Erythroblast (primary cell): Measurements from ENCODE around the gene NLRC5.

Experiments
- DNase-seq, 2 experiments: peaks; one replicate each; lab custom pipeline; 2025; lab: John Stamatoyannopoulos, UW
- GATA1 ChIP-seq: IDR thresholded peaks from 2 replicates; pipeline ENCODE4 v1.6.1; 2011; ENCODE audit warnings: low read depth, mild to moderate bottlenecking, control low read depth, low read length, moderate library complexity
- POLR2A ChIP-seq: IDR thresholded peaks from 2 replicates; pipeline ENCODE4 v1.6.1; 2011; ENCODE audit warnings: mild to moderate bottlenecking, low read length

Gene NLRC5

GRCh38 chr16:56988948-56989945 lies at the start of gene NLRC5:
Gene NLRC5 (plus strand): TSS chr16:56989557. CDS start chr16:57020713, 31,156 bp downstream.
- TF ChIP-seq POLR2A (peak; percentile 59), GATA1 (no peak)
- DNase-seq, result peak; percentile 82 to 85

- DNase-seq, result no peak
- TF ChIP-seq POLR2A (no peak), GATA1 (no peak)
Measured at GRCh38 chr16:56939801-56940200, 49.6 kb upstream of the NLRC5 start.

- TF ChIP-seq POLR2A, result no peak
- no peak for TF ChIP-seq GATA1
- no peak for DNase-seq
Measured at GRCh38 chr16:56941092-56941491, 48.3 kb upstream of the NLRC5 start.

- DNase-seq, result no peak
- no peak for TF ChIP-seq POLR2A
- no peak for TF ChIP-seq GATA1
Measured at GRCh38 chr16:56941856-56942331, 47.5 kb upstream of the NLRC5 start.

- TF ChIP-seq GATA1 (no peak), POLR2A (no peak)
- no peak for DNase-seq
Measured at GRCh38 chr16:56943761-56944375, 45.5 kb upstream of the NLRC5 start.

GRCh38 chr16:56944954-56945839 lies 44.2 kb upstream of the NLRC5 start:
- no peak for DNase-seq
- TF ChIP-seq GATA1 (no peak), POLR2A (no peak)

GRCh38 chr16:56945847-56946527 lies 43.4 kb upstream of the NLRC5 start:
- TF ChIP-seq GATA1, result no peak
- TF ChIP-seq POLR2A, result no peak
- no peak for DNase-seq

- no peak for TF ChIP-seq POLR2A
- no peak for TF ChIP-seq GATA1
- no peak for DNase-seq
Measured at GRCh38 chr16:56946767-56947603, 42.4 kb upstream of the NLRC5 start.

- DNase-seq, result no peak
- TF ChIP-seq POLR2A, result no peak
- no peak for TF ChIP-seq GATA1
Measured at GRCh38 chr16:56947604-56947995, 41.8 kb upstream of the NLRC5 start.

GRCh38 chr16:56948234-56948633 lies 41.1 kb upstream of the NLRC5 start:
- TF ChIP-seq GATA1 (no peak), POLR2A (no peak)
- no peak for DNase-seq

GRCh38 chr16:56950051-56950450 lies 39.3 kb upstream of the NLRC5 start:
- DNase-seq, result no peak
- TF ChIP-seq POLR2A, result no peak
- TF ChIP-seq GATA1, result no peak

- no peak for DNase-seq
- TF ChIP-seq POLR2A, result no peak
- TF ChIP-seq GATA1, result no peak
Measured at GRCh38 chr16:56950455-56950854, 38.9 kb upstream of the NLRC5 start.
